HEK293 (cell line): ENCODE results near the gene MXD4.

ENCODE experiments used
- MYNN ChIP-seq: fragments of 450-650 bp; formaldehyde crosslinking; IDR thresholded peaks from 2 replicates; pipeline ENCODE4 v1.5.1; 2016; ENCODE audit warnings: missing biosample characterization, missing genetic modification characterization, borderline replicate concordance
- ZBTB21 ChIP-seq: fragments of 450-650 bp; formaldehyde crosslinking; IDR thresholded peaks from 2 replicates; pipeline ENCODE4 v1.5.1; 2017; ENCODE audit warnings: missing biosample characterization, missing genetic modification characterization
- ZNF426 ChIP-seq: fragments of 450-650 bp; formaldehyde crosslinking; IDR thresholded peaks from 2 replicates; pipeline ENCODE4 v1.5.1; 2017; ENCODE audit warnings: missing biosample characterization, missing genetic modification characterization, mild to moderate bottlenecking, inconsistent platforms, moderate library complexity
- TF ChIP-seq, protein P1 (sequence below): fragments of 450-650 bp; formaldehyde crosslinking; IDR thresholded peaks from 2 replicates; pipeline ENCODE4; 2016; ENCODE audit warnings: missing biosample characterization, missing genetic modification characterization

DNA sequence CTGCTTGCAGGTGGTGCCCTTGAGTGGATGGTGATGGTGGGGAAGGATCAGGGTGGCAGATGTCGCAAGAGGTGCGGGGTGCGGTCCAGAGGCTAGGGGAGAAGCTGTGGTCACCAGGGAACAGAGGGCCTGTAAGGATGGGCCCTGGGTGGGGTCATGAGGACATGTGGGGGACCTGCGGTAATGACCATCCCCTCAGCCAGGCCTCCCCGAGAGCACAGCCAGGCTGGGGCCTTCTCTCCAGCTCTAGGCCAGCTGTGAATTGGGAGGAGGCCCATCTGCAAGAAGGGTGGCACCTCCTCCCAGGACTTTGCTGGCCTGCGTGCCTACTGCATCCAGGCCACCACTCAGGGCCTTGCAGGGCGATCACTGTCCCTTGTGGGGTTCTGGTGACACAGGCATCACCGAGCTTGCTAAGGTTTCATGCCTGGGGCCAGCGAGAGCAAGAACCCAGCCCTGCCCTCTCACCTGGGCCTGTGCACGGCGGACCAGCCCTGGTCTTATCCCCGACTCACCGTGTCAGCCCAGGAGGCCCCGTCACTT lies 34.1 kb upstream of the MXD4 start:
- TF ChIP-seq MYNN (tag by site-specific recombination) = no peak
- no peak for TF ChIP-seq ZBTB21 (tag by site-specific recombination)
- TF ChIP-seq, protein P1, sequence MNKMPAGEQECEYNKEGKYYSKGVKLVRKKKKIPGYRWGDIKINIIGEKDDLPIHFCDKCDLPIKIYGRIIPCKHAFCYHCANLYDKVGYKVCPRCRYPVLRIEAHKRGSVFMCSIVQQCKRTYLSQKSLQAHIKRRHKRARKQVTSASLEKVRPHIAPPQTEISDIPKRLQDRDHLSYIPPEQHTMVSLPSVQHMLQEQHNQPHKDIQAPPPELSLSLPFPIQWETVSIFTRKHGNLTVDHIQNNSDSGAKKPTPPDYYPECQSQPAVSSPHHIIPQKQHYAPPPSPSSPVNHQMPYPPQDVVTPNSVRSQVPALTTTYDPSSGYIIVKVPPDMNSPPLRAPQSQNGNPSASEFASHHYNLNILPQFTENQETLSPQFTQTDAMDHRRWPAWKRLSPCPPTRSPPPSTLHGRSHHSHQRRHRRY = no peak
- no peak for TF ChIP-seq ZNF426
